HepG2 (cell line): ENCODE data around the gene MRPL43. TPM values are rescaled to one million over a fixed set of nuclear protein-coding genes. Genes with fewer than 3 reads are reported as not detected.

Experiments used
- ATAC-seq: fragments of 200-7000 bp; cut with Tn5 transposase; 3 replicates; pipeline ENCODE4 v1.9.1; 2020; ENCODE audit warnings: mild to moderate bottlenecking, moderate library complexity
- BruUV-seq: library from RNA; stranded (reverse); fragments of 400-500 nt; replicated peaks from 2 replicates; lab custom pipeline; 2021; lab: Mats Ljungman, UMichigan
- CTCF ChIA-PET: fragments of 300-600 bp; formaldehyde crosslinking; extraction: SDS; loops from one replicate; lab custom pipeline; 2021; ENCODE audit warnings: low total read pairs, inconsistent platforms, low intra/inter-chr PET ratio; lab: Yijun Ruan, JAX
- POLR2A ChIA-PET: fragments of 350-600 bp; sonication (Branson Sonifier 250); formaldehyde crosslinking; loops from one replicate; lab custom pipeline; 2020; ENCODE audit warnings: antibody characterized with exemption, inconsistent platforms; lab: Yijun Ruan, JAX
- DNase-seq: peaks from one replicate; pipeline ENCODE4 v3.0.0-alpha.2; 2015; ENCODE audit warnings: low spot score
- FAIRE-seq: peaks from 3 replicates; lab custom pipeline; 2011; peaks lifted over from hg19 to GRCh38; lab: Jason Lieb, UNC
- H2AFZ ChIP-seq: one replicate; pipeline ENCODE4 v1.6.1; 2011; ENCODE audit warnings: low read length, inconsistent platforms
- H3K27ac ChIP-seq: fragments of 300-600 bp; 3 replicates; pipeline ENCODE4 v1.8.0; 2011; ENCODE audit warnings: mixed run types, mild to moderate bottlenecking, mixed read lengths, low read length, inconsistent platforms; ENCODE audit not compliant: insufficient read depth; ENCODE audit errors: extremely low read length
- H3K27me3 ChIP-seq, 2 experiments: fragments of 200-600 bp in 1 of 2; 2 replicates in 1 of 2; 3 replicates in 1 of 2; pipeline versions ENCODE4 v1.6.0 to v1.8.0; 2011; ENCODE audit warnings: low read length in 2 of 2, mild to moderate bottlenecking in 2 of 2, moderate library complexity in 2 of 2, inconsistent platforms in 1 of 2; ENCODE audit not compliant: insufficient read depth in 2 of 2, control insufficient read depth in 1 of 2
- H3K36me3 ChIP-seq, 2 experiments: fragments of 200-600 bp in 1 of 2; replicated peaks in 1 of 2; 2 replicates in 1 of 2; 3 replicates in 1 of 2; pipeline versions ENCODE4 v1.5.1 to v1.8.0; 2011; ENCODE audit warnings: low read length in 2 of 2, inconsistent platforms in 1 of 2; ENCODE audit not compliant: insufficient read depth in 2 of 2, control insufficient read depth in 1 of 2
- H3K4me1 ChIP-seq: 2 replicates; pipeline ENCODE4 v1.5.1; 2012; ENCODE audit warnings: low read length, inconsistent platforms; ENCODE audit not compliant: insufficient read depth
- H3K4me2 ChIP-seq: 2 replicates; pipeline ENCODE4 v1.6.0; 2011; ENCODE audit warnings: low read depth, low read length, inconsistent platforms
- H3K4me3 ChIP-seq, 3 experiments: fragments of 200-600 bp in 1 of 3; sonication (generic), shearing (Covaris generic) in 1 of 3; replicated peaks in 1 of 3; 2 replicates each; pipeline ENCODE4 v1.5.1; 2011 to 2016; ENCODE audit warnings: low read length in 3 of 3, inconsistent platforms in 2 of 3, low read depth in 2 of 3, mild to moderate bottlenecking in 2 of 3, control low read depth in 1 of 3, mixed read lengths in 1 of 3; ENCODE audit not compliant: insufficient read depth in 1 of 3
- H3K79me2 ChIP-seq: one replicate; pipeline ENCODE4 v1.6.1; 2011; ENCODE audit warnings: low read length, inconsistent platforms; ENCODE audit not compliant: insufficient read depth
- H3K9ac ChIP-seq: 2 replicates; pipeline ENCODE4 v1.6.0; 2011; ENCODE audit warnings: mild to moderate bottlenecking, low read depth, low read length, inconsistent platforms; ENCODE audit not compliant: insufficient read depth
- H3K9me3 ChIP-seq: 2 replicates; pipeline ENCODE4 v1.5.1; 2012; ENCODE audit warnings: mild to moderate bottlenecking, low read length
- H4K20me1 ChIP-seq: 2 replicates; pipeline ENCODE4 v1.6.0; 2011; ENCODE audit warnings: inconsistent platforms, mild to moderate bottlenecking, low read length, moderate library complexity; ENCODE audit not compliant: insufficient read depth
- MAZ ChIP-seq, 2 experiments: sonication (generic) in 1 of 2; formaldehyde crosslinking in 1 of 2; IDR thresholded peaks; 2 replicates each; pipeline versions ENCODE4 v1.5.0 to v1.6.1; 2012 to 2020; ENCODE audit warnings: low read depth in 2 of 2, mild to moderate bottlenecking in 2 of 2, borderline replicate concordance in 1 of 2, improper control_type of control experiment in 1 of 2, low read length in 1 of 2, missing genetic modification reagents in 1 of 2, moderate library complexity in 1 of 2
- NFE2 ChIP-seq: sonication (generic); formaldehyde crosslinking; IDR thresholded peaks from 2 replicates; pipeline ENCODE4 v1.4.0; 2020; ENCODE audit warnings: missing genetic modification reagents
- ZSCAN30 ChIP-seq: sonication (generic); formaldehyde crosslinking; IDR thresholded peaks from 2 replicates; pipeline ENCODE4 v1.5.0; 2020; ENCODE audit warnings: mild to moderate bottlenecking, missing genetic modification reagents
- WGBS: methylation state at CpG from one replicate; pipeline ENCODE4 v1.1.6; 2017; ENCODE audit warnings: low lambda C conversion rate; 5-methylcytosine and 5-hydroxymethylcytosine counted together
- in situ Hi-C: cut with HindIII; loops from 2 replicates; pipeline ENCODE4 v1.10.0; 2017; ENCODE audit warnings: low pct_unique_long_range_greater_than_20kb; ENCODE audit not compliant: extremely low pct_ligation_motif_present
- intact Hi-C: fragments of 100-400 bp; cut with micrococcal nuclease; formaldehyde crosslinking; loops from one replicate; pipeline ENCODE4 v1.10.0; 2022; ENCODE audit not compliant: unreplicated experiment
- polyA plus RNA-seq, 8 experiments: library from polyadenylated mRNA; depleted of rRNA in 3 of 8; stranded (reverse) in 7 of 8; unstranded in 1 of 8; fragments of >200 nt; fragmentation: Illumina TruSeq in 4 of 8; extraction: Trizol in 4 of 8; gene quantifications; 2 replicates each; pipeline versions ENCODE4 v1.2.1 to v1.2.3, GENCODE V29; 2011 to 2016; ENCODE audit warnings: low read depth in 4 of 8, missing spikeins in 1 of 8, mixed read lengths in 1 of 8; ENCODE audit not compliant: insufficient read depth in 1 of 8
- total RNA-seq, 5 experiments: library from RNA; depleted of rRNA; stranded (reverse); fragments of >200 nt; fragmentation: Illumina TruSeq; extraction: Trizol; gene quantifications; 2 replicates each; pipeline ENCODE4 v1.2.3, GENCODE V29; 2016; ENCODE audit warnings: low read depth in 1 of 5
- TF ChIP-seq, protein P1 (sequence below): sonication (generic); formaldehyde crosslinking; IDR thresholded peaks from 2 replicates; pipeline ENCODE4 v1.4.0; 2020; ENCODE audit warnings: missing genetic modification reagents
- TF ChIP-seq, protein P2 (sequence below): sonication (generic); formaldehyde crosslinking; IDR thresholded peaks from 2 replicates; pipeline ENCODE4 v1.5.0; 2020; ENCODE audit warnings: mild to moderate bottlenecking, missing genetic modification reagents, moderate library complexity
- TF ChIP-seq, protein P3 (sequence below): sonication (generic); formaldehyde crosslinking; IDR thresholded peaks from 2 replicates; pipeline ENCODE4 v1.5.1; 2020; ENCODE audit warnings: mild to moderate bottlenecking, missing genetic modification reagents

Gene MRPL43
- total and polyA plus RNA-seq, 2 of the 13 experiments (the other 11 are each of a cell fraction or from before 2014, with no cell fraction given): 71.0 to 73.7 TPM

DNA sequence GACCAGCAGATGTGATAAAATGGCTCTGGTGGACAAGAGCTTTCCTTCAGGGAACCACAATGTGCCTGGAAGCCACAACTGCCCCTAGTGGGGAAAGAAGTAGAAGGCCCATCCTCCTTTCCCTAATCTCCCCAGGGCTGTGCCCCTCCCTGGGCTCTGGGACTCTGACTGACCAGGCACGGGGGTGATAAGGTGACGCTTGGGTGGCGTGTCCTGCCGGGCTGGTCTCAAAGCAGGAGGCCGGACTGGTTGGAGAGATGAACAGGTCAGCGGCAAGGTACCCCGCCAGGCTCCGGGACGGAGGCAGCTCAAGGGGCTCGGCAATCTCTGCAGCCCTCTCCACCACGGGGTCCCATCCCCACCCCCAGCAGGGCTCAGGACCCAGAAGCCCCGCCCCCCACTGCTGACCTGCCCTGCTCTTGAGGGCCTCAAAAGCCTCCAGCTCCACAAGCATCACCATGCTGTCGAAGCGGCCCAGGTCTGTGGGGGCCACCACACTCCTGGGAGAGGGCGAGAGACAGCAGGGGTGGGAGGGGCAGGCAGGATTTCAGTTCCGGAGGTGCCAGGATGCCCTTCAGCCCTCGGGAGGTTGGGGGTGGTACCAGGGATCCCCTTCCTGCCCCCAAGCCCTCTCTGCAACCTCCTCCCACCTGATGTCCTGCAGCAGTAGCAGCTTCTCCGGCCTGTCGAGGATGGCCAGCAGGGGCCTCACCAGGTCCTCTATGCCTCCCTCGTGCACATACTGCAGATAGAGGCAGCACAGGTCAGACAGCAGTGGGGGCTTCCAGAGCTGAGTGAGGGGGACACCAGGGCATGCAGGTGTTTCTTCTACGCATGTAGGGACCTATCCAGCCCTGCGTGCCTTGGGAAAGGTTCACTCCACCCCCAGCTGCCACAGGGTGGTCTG, 24.5 kb upstream of the MRPL43 start:
- POLR2A ChIA-PET: interaction anchor here (0.8 to 7.1 kb wide), 10 partner anchors 12 to 133 kb away, joined by 3 to 124 read pairs (median 5); partner anchors contain the start of genes LZTS2, PDZD7 and SFXN3
- FAIRE-seq: peak; percentile 81
- TF ChIP-seq, protein P1, sequence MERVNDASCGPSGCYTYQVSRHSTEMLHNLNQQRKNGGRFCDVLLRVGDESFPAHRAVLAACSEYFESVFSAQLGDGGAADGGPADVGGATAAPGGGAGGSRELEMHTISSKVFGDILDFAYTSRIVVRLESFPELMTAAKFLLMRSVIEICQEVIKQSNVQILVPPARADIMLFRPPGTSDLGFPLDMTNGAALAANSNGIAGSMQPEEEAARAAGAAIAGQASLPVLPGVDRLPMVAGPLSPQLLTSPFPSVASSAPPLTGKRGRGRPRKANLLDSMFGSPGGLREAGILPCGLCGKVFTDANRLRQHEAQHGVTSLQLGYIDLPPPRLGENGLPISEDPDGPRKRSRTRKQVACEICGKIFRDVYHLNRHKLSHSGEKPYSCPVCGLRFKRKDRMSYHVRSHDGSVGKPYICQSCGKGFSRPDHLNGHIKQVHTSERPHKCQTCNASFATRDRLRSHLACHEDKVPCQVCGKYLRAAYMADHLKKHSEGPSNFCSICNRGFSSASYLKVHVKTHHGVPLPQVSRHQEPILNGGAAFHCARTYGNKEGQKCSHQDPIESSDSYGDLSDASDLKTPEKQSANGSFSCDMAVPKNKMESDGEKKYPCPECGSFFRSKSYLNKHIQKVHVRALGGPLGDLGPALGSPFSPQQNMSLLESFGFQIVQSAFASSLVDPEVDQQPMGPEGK (CRISPR knock-in tag): peak; percentile 80
- TF ChIP-seq, protein P2, sequence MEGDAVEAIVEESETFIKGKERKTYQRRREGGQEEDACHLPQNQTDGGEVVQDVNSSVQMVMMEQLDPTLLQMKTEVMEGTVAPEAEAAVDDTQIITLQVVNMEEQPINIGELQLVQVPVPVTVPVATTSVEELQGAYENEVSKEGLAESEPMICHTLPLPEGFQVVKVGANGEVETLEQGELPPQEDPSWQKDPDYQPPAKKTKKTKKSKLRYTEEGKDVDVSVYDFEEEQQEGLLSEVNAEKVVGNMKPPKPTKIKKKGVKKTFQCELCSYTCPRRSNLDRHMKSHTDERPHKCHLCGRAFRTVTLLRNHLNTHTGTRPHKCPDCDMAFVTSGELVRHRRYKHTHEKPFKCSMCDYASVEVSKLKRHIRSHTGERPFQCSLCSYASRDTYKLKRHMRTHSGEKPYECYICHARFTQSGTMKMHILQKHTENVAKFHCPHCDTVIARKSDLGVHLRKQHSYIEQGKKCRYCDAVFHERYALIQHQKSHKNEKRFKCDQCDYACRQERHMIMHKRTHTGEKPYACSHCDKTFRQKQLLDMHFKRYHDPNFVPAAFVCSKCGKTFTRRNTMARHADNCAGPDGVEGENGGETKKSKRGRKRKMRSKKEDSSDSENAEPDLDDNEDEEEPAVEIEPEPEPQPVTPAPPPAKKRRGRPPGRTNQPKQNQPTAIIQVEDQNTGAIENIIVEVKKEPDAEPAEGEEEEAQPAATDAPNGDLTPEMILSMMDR (CRISPR knock-in tag): peak; percentile 62
- TF ChIP-seq MAZ (IDR thresholded peaks at IDR 0.05; ENCODE audit: borderline replicate concordance, low read depth, low read length) (no peak), MAZ (CRISPR knock-in tag; IDR thresholded peaks at IDR 0.05; ENCODE audit: low read depth) (peak; percentile 37; the same call in 1 of the 2 replicates), NFE2 (CRISPR knock-in tag) (no peak), ZSCAN30 (CRISPR knock-in tag) (no peak)
- TF ChIP-seq, protein P3, sequence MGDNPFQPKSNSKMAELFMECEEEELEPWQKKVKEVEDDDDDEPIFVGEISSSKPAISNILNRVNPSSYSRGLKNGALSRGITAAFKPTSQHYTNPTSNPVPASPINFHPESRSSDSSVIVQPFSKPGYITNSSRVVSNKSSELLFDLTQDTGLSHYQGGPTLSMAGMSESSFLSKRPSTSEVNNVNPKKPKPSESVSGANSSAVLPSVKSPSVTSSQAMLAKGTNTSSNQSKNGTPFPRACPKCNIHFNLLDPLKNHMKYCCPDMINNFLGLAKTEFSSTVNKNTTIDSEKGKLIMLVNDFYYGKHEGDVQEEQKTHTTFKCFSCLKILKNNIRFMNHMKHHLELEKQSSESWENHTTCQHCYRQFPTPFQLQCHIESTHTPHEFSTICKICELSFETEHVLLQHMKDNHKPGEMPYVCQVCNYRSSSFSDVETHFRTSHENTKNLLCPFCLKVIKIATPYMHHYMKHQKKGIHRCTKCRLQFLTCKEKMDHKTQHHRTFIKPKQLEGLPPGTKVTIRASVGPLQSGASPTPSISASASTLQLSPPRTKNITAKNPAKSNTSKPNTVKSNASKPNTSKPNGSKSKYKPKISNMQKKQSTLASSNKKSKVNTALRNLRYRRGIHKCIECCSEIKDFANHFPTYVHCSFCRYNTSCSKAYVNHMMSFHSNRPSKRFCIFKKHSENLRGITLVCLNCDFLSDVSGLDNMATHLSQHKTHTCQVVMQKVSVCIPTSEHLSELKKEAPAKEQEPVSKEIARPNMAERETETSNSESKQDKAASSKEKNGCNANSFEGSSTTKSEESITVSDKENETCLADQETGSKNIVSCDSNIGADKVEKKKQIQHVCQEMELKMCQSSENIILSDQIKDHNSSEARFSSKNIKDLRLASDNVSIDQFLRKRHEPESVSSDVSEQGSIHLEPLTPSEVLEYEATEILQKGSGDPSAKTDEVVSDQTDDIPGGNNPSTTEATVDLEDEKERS (CRISPR knock-in tag): 0 out of 2 replicates have a peak, but pooled peaks have one; percentile 28

More for the DNA sequence above, 24.5 kb upstream of the MRPL43 start:
- in situ Hi-C loops (no loop called here), intact Hi-C loops (loop anchor here (1.0 to 5.0 kb wide), 4 partner anchors 13 to 134 kb away; no protein-coding TSS in a partner anchor)
- Histone ChIP-seq H3K9me3 (no peaks in the 10 kb centered on the region), H3K36me3 (peaks cover 0 to 6% of the 10 kb centered on the region in 2 experiments; a peak in 1 of 5 replicates), H3K9ac (peak overlapping the region; percentile 52), H3K27ac (no peak overlapping the region), H4K20me1 (no peaks in the 10 kb centered on the region), H2AFZ (no peak overlapping the region), H3K4me3 (peak overlapping the region; percentile 33 to 77 (median 68)), H3K79me2 (no peaks in the 10 kb centered on the region), H3K4me2 (peak overlapping the region; percentile 89), H3K4me1 (peaks cover 83% of the 10 kb centered on the region), H3K27me3 (no peaks in the 10 kb centered on the region)
- ATAC-seq (peak; percentile 79), DNase-seq (peak; percentile 73)
- no TSS peak for BruUV-seq
- CTCF ChIA-PET: interaction anchor here (1.2 to 6.1 kb wide), 3 partner anchors 15 to 340 kb away, joined by 3 to 240 read pairs (median 3); partner anchors contain the start of gene LZTS2
- 0% methylated on average over 7 of the region's 22 CpGs for WGBS
